ENCODE measurements around the gene EFS.

The EFS gene

DNA sequence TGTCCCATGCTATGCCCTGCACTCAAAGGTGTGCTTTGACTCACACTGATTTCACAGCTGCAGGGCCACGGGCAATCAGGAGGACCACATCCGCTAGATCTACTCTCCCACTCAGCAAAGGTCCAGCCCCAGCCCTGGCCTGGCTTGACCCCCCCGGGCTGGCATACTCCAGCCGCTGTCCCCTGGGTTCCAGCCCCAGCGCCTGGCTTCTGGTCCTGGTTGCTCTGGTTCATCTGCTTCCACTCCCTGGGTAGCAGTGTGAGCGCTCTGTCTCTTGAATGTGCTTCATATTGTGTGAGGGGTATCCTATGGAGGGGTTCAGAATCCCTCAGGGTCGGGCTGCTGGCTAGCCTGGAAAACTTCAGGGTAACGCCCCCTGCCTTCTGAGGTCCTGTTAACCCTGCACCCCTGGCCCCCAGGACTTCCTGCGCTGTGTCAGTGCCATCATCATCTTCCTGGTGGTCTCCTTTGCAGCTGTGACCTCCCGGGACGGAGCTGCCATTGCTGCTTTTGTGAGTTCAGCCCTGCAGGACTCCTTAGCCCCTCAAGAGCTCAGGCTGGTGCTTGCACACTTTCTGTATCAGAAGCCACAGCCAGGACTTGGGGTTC lies 13.7 kb upstream of the EFS start:
- no peak for DNase-seq

DNA sequence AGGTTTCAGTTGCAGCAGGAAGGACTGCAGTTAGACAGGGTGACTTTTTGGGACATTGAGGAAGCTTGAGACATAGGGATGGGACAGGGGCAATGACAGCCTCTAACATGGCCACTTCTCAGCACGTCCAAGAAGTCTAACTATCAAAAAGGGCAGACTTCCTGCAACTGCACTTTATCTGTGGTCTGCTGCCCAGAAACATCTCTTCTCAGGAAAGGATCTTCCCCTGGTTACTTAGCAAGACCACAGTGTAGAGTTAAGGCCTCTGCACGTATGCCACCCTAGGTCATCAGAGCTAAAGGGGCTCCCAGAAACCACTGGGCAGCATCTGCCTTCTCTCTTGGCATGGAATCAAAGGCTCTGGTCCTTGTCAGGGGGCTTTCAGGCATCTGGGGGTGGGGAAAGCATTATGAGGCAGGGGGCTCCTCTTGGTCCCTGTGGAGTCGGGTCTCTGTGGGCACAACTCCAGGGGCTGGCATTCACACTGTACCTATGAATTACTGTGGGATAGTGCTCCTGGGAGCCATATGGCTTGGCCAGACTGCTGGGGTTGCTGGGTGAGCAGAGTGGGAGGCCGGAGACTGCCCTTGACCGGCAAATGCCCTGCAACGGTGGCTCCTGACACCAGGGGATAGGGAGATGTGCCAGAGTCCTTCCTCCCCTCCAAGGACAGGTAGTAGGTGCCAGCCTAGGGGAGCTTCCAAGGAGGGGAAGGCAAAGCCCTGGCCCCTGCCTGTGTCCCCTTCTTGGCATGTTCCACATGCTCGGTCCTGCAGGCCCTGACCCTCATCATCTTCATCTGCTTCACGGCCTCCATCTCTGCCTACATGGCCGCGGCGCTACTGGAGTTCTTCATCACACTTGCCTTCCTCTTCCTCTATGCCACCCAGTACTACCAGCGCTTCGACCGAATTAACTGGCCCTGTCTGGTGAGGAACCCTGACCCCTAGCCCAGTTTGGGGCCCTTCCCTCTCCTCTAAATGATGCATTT lies 12.9 kb upstream of the EFS start:
- no peak for DNase-seq

DNA sequence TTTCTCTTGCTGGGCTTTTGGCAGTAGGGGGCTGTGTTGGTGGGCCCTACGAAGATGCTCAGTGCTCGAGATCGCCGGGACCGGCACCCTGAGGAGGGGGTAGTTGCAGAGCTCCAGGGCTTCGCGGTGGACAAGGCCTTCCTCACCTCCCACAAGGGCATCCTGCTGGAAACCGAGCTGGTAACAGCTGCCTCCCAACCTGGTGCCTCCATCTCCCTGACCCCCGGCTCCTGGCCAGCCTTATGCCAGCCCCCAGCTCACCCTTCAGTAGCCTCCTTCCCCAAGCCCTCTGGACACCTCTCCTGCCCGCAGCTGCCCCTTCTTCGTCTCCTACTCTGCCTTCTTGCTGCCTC lies 12.2 kb upstream of the EFS start:
- no peak for DNase-seq

DNA sequence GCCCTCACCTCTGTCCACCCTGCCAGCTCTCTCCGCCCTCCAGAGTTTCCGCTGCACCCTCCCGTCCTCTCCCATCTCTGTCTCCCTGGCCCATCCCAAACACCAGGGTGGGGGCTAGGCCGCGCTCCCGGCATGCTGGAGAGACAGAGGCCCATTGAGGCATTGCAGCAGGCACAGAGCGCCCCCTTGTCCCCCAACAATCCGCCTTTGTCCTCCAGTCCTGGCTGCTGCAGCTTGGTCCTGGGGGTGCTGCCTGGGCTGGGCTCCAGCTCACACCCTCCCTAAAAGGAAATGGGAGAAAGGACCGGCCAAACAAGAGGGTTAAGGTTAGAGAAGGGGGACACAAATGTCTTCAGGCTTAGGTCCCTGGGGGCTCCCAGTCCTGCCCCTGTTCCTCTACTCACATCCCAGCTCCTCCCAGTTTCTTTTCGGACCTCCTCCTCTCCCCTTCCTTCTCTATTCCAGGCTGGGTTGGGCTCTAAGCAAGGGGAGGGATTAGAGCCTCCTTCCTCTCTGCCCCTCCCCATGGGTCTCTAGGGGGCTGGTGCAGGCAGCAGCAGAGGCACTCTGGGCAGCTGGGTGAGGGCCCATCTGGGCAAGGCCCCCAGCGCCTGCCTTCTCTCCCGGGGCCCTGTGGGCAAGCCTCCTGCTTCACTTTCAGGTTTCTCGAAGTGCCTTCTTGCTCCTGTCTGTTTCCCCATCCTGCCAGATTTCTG lies 11.7 kb upstream of the EFS start, which contains the start of gene CMTM5:
CMTM5 (plus strand) TSS at position 565 of the 716 bp plus-strand sequence. CDS start 206 bp downstream, outside the sequence.
- DNase-seq = no peak

DNA sequence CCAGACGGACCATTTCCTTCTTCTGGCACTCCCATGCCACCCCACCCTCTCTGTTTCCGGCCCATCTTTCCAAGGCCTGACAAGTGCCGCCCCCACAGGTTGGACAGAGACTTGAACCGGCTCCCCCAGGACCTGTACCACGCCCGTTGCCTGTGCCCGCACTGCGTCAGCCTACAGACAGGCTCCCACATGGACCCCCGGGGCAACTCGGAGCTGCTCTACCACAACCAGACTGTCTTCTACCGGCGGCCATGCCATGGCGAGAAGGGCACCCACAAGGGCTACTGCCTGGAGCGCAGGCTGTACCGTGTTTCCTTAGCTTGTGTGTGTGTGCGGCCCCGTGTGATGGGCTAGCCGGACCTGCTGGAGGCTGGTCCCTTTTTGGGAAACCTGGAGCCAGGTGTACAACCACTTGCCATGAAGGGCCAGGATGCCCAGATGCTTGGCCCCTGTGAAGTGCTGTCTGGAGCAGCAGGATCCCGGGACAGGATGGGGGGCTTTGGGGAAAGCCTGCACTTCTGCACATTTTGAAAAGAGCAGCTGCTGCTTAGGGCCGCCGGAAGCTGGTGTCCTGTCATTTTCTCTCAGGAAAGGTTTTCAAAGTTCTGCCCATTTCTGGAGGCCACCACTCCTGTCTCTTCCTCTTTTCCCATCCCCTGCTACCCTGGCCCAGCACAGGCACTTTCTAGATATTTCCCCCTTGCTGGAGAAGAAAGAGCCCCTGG lies 10.7 kb upstream of the EFS start:
- no peak for DNase-seq

DNA sequence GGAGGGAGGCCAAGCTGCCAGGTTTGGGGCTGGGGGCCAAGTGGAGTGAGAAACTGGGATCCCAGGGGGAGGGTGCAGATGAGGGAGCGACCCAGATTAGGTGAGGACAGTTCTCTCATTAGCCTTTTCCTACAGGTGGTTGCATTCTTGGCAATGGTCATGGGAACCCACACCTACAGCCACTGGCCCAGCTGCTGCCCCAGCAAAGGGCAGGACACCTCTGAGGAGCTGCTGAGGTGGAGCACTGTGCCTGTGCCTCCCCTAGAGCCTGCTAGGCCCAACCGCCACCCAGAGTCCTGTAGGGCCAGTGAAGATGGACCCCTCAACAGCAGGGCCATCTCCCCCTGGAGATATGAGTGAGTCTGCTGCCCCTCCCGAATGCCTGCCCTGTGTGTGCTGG lies 8.1 kb upstream of the EFS start:
- no peak for DNase-seq

DNA sequence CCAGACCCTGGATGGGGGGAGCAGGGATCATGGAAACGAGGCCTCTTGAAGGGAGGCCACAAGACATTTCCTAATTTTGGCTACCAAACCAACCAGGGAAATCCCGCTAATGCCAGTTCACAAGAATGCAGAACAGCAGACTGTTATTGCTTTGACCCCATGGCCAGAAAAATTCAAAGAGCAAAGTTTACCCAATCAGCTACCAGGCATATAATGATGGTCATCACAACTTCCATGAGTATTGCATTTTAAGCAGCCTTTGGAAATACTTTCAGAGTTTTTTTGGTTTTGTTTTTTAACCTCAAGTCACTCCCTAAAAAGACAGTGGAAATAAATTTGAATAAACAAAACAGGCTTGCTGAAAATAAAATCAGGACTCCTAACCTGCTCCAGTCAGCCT lies 7.5 kb upstream of the EFS start, which contains the start of gene IL25:
IL25 (plus strand) TSS at position 301 of the 400 bp plus-strand sequence.
- no peak for DNase-seq

DNA sequence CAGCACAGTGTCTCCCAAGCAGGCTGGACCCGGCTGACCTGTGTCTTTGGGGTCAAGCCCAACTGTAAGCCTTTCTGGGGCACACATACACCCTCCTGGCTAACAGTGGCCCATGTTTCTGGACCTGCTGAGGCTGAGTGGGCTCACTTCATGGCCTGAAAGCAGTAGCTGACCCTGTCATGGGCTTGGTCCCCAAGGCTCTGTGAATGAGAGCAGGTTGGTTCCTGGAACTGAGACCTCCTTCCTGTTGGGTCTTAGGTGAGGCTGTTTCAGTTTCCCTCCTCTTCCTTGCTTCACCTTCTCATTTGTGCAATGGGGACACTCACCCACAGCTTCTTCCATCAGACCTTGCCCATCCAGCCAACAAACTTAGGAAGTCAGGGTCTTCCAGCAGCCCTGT lies 6.9 kb upstream of the EFS start:
- DNase-seq = no peak

DNA sequence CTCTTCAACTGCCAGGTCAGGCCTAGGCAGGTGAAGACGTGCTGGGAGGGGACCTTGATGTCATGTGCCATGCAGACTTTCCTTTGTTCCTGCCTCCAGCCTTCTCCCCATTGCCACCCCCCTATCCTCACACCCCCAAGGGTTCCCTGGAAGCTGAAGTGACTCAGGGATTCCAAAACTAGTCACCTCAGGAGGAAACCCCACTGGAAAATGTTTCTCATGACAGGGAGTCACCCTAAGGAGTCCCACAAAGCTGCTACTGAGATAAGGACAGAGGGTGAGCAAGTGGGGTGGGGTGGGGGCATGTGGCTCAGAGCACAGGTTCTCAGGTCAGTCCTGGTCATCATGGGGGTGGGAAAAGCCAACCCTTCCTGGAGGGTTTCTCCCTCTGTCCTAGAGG lies 5.2 kb upstream of the EFS start:
- no peak for DNase-seq

DNA sequence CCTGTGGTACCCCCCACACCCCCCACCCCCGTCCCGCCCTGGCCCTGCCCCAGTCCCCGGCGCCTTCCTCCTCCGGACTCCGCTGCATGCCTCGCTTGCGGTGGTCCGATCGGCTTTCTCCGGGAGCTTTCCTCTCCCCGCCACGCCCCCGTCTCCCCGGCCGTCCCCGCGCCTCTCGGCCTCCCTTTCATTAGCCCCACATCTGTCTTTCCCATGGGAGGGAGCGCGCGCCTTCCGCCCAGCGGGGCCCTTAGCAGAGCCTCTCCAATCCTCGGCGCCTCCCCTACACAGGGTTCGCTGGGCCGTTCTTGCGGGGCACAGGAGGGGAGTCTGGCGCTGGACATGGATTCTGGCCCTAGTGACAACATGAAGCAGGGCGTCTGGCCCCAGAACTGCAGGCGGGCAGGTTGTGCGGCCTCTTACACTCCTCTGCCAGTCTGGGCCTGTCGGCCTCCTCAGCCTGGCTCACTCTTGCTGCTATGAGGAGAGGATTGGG lies 1.5 kb upstream of the EFS start:
- no peak for DNase-seq

DNA sequence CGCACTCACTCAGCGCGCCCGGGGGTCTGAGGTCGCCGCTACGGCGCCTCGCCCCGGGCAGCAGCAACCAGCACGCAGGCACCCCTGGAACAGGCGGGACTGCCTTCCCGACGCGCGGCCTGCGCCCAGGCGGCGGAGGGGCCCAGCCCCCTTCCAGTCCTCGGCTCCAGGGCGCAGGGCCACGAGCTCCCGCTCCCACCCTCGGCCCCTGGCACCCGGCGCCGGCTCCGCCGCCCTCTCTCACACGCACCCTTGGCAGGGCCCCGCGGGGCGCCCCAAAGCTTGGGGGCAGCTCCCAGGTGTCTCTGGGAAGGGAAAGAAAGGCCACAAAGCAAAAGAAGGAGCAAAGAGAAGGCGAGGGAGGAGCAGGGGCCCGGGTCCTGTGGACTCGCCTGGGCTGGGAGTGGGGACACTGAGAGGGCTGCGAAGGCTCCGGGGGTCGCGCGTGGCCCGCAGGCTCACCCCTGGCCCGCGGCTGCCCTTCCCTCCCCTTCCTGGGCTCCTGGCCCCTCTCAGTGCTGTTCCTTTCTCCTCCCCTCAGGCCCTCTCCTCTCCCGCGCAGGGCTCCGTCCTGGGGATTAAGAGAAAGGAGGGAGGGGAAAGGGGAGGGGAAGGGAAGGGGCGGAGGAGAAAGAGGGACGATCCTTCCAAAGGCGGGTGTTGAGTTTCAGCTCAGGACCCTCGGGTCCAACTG lies 907 bp upstream of the EFS start:
- DNase-seq = no peak

DNA sequence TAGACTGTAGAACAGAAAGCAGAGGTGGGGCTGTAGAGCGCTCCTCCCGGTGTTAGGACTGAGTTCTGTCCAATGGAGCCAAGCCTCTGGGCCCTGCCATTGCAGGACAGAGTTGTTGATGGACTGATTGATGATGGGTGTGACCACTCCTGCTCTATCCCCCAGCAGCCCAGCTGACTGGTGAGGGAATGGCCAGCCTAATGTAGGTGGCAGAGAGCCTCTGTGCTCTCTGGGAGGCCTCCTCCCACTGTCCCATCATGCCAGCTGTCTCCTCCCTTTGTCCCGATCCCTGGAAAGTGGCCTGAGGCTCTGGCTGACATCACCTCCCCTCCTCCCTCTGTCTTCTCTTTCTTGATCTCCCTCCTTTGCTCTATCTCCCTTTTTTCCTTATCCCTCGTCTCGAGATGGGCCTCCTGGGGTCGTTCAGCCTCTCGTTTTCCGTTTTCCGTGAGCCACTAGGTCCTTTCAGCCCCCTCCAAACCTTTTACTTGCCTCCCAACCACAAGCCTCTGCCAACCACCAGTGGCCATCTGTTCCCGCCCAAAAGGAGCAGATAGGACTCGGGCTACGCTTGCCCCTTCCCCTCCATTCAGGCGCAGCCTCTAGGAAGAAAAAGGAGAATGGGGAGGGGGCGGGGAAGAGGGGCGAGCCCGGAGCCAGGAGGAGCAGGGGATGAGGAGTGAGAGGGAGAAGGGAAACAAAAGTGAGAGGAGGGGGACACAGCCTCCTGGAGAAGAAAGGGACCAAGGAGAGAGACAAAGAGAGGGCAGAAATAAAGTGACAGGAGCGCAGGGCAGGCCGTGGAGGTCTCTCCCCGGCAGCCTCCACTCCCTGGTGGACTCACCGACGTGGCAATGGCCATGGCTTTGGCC lies 572 bp downstream of the EFS start:
- no peak for DNase-seq

DNA sequence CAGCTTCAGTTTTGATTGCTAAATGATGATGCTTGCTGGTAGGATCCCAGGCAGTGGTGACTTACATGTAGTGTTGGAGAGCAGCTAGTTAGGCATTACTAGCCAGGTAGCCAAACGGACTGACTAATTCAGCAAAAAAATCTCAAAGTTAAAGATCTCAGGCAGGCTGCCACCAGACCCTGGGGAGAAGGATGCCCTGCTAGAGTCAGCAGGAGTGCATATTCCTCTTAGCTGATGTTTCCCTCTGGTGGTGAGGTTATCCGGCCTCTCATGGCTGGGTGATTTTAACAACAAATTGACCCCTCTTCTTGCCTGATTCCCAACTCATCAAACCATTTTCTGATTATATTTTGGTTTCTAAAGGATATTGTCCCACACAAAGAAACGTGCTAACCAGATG lies 2.8 kb downstream of the EFS start:
- no peak for DNase-seq

DNA sequence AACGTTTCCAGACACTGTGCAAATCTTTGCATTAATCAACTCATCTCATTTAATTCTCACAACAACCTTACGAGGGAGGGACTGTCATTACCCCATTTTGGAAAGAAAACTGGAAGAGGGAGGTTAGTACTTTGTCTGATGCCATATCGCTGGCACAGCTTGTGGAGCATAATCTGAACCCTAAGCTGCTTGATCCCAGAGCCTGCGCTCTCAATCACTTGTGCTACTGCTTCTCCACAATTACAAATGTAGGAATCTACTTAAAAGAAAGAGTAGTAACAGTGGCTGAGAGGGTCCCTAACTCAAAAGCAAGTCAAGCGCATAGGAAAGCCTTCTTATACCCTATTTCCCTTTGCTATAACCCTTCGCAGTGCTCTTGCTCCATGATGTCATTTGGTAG lies 3.2 kb downstream of the EFS start:
- DNase-seq = no peak

DNA sequence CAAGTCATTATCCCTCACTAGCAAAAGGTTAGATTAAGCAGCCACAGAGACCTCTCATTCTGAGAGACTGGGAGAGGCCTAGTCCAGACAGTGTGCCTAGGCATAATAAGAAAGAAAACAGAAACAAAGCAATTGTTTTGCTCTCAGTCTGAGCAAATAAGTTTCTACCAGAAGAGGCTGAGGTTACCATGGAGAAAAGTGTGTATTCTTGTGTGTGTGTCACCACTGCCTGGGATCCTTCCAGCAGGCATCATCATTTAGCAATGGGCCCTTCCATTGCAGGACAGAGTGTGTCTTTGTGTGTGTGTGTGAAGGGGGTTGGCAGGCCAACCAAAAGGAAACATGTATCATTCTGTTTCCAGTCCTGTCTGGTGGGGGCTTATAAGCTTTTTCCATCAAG lies 3.7 kb downstream of the EFS start:
- no peak for DNase-seq

DNA sequence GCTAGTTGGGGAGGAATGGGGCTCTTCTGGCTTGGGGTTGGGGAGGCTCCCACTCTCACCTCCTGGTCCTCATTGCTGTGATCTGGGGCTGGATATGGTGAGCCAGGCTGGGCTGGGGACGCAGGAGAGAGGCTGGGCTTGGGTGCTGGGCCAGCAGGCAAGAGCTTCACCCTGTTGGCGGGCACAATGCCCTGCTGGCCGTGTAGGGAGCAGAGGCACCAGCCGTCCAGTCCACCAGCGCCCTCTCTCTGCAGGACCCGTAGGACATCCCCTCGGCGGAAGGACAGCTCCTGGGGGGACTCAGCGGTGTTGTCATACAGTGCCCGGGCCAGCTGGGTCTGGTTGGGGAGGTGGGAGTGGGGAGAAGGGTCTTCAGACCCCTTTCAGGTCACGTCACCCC lies 4.5 kb downstream of the EFS start:
- DNase-seq = no peak

DNA sequence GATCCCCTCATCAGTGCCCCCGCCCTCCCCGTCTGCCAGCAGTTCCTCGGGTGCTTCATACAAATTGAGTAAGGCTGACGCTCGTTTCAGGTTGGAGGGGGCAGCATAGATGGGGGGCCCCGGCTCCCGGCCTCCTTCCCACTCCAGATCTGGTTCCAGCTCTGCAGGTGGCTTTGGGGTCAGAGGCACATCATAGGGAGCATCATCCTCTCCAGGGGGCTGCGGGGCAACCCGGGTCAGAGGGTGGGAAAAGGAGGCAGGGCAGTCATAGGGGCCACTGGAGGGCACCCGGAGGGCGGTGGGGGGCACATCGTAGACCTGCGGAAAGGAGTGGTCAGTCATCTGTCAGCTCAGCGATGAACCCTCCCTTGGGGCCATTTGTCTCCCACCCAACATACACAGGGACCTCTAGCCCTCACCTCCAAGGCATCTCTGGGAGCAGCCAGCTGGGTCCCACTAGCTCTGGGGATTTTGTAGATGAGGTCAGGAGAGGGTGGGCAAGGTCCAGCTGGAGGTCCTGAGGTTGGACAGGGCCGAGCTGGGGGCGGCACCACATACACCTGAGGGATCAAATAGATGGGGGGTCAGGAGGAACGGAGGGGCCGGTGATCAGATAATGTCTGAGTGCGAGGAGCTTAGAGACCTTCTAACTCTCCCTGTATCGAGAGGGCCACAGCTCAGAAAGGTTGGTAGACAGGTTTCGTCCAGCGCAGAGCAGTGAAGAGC lies 5.1 kb downstream of the EFS start:
- no peak for DNase-seq

DNA sequence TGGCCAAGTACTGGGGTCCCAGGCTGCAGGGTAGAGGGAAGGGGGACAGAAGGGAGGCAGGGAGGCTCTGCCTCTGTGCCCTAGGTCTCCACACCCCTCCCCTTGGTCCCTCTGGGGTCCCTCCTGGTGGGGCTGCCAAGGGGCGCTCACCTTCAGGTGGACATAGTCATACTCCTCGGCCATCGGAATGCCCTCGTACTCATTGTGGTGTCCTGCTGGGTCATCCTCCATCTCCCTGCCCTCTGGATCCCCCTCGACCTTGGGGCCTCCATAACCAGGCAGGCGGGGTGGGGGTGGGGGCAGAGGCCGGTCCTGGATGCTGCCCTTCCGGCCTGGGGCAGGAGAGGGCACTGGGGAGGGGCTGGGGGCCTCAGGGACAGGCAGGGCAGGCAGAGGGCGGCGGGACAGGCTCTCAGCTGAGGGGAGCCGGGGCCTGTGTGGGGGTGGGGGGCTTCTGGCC lies 5.8 kb downstream of the EFS start:
- DNase-seq = peak; percentile 45

DNA sequence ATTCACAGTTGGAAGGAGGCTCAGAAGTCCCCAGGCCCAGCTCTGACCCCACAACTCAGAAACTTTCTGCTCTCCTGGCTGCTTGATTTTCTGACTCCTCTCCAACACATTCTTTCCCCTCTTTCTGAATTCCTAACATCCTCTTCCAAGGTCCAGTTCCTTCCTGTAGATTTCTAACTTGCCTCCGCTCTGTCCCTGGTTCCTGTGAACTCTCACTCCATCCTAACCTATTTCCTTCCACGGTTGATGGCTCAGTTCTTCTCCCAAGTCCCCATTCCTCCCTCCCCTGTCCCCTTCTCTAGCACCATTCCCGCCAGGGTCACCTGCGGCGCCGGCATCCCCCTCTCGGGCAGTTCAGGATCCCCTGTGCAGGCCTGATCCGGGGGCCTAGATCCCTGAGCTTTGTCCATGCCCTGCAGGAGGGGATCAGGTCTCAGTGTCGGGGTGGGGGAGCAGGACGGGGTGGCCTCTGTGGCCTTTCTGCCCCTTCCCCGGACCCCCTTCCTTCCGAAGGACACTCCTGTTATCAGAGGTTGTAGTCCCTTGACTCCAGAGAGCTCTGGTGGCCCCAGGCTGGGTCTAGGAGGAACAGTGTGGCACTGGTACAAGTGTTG lies 6.3 kb downstream of the EFS start:
- DNase-seq = no peak

DNA sequence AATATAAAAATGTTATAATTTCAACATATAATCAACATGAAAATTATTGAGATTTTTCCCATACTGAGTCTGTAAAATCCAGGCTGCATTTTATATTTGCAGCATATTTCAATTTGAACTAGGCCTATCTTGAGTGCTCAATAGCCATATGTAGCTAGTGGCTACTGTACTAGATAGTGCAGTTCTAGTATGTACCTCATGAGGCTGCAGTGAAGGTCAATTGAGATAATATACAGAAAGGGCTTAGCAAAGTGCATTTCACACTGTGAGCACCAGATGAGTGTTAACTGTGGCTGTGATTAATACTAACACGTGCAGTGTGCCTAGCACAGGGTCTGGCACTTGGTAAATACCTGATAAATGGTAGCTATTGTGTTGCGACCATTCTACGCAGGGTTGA lies 6.9 kb downstream of the EFS start:
- no peak for DNase-seq
